ENCODE results near the gene ITPA.

GRCh38 chr20:3190681-3191111, 18.6 kb upstream of the ITPA start:
- TF ChIP-seq CTCF (IDR thresholded peaks at IDR 0.05), result no peak
- TF ChIP-seq, protein P1, sequence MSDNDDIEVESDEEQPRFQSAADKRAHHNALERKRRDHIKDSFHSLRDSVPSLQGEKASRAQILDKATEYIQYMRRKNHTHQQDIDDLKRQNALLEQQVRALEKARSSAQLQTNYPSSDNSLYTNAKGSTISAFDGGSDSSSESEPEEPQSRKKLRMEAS (CRISPR knock-in tag; IDR thresholded peaks at IDR 0.05), result no peak
- no peak for TF ChIP-seq HMGA2 (CRISPR knock-in tag; IDR thresholded peaks at IDR 0.05)
- TF ChIP-seq ZNF121 (CRISPR knock-in tag; IDR thresholded peaks at IDR 0.05), result no peak
- no peak for TF ChIP-seq NFYB (CRISPR knock-in tag; conservative IDR thresholded peaks at IDR 0.05; ENCODE audit: low read depth)
- TF ChIP-seq, protein P2, sequence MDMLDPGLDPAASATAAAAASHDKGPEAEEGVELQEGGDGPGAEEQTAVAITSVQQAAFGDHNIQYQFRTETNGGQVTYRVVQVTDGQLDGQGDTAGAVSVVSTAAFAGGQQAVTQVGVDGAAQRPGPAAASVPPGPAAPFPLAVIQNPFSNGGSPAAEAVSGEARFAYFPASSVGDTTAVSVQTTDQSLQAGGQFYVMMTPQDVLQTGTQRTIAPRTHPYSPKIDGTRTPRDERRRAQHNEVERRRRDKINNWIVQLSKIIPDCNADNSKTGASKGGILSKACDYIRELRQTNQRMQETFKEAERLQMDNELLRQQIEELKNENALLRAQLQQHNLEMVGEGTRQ (CRISPR knock-in tag; IDR thresholded peaks at IDR 0.05), result no peak
- TF ChIP-seq KAT7 (CRISPR knock-in tag; IDR thresholded peaks at IDR 0.05; ENCODE audit: borderline replicate concordance), result no peak
- TF ChIP-seq, protein P3, sequence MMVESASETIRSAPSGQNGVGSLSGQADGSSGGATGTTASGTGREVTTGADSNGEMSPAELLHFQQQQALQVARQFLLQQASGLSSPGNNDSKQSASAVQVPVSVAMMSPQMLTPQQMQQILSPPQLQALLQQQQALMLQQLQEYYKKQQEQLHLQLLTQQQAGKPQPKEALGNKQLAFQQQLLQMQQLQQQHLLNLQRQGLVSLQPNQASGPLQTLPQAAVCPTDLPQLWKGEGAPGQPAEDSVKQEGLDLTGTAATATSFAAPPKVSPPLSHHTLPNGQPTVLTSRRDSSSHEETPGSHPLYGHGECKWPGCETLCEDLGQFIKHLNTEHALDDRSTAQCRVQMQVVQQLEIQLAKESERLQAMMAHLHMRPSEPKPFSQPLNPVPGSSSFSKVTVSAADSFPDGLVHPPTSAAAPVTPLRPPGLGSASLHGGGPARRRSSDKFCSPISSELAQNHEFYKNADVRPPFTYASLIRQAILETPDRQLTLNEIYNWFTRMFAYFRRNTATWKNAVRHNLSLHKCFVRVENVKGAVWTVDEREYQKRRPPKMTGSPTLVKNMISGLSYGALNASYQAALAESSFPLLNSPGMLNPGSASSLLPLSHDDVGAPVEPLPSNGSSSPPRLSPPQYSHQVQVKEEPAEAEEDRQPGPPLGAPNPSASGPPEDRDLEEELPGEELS (CRISPR knock-in tag; IDR thresholded peaks at IDR 0.05), result no peak
